HL-60 (cell line): ENCODE measurements around the gene ADAMTS2.
"Not testable (repeated sequence)": the region's sequence is repeated elsewhere in the genome, so short reads cannot be mapped to it uniquely, and the experiment has no call there.

Experiments
- DNase-seq, 2 experiments: peaks; one replicate each; pipeline ENCODE4 v3.0.0-alpha.2; 2010 to 2020; ENCODE audit warnings: low read depth in 1 of 2, low spot score in 1 of 2
- H3K27ac ChIP-seq: fragments of 250-450 bp; sonication (Bioruptor Pico); replicated peaks from 2 replicates; pipeline ENCODE4 v1.5.1; 2020; ENCODE audit warnings: mild to moderate bottlenecking, moderate library complexity
- H3K27me3 ChIP-seq: fragments of 250-450 bp; sonication (Bioruptor Pico); 2 replicates; pipeline ENCODE4 v1.5.1; 2021; ENCODE audit warnings: mild to moderate bottlenecking, moderate library complexity; ENCODE audit not compliant: insufficient read depth, poor library complexity, severe bottlenecking
- H3K4me3 ChIP-seq: replicated peaks from 2 replicates; pipeline ENCODE4 v1.5.1; 2011; ENCODE audit warnings: mild to moderate bottlenecking, control low read depth, low read length; ENCODE audit not compliant: insufficient read depth
- GABPA ChIP-seq: IDR thresholded peaks from 2 replicates; pipeline ENCODE4 v1.6.1; 2012; ENCODE audit warnings: low read depth
- POLR2AphosphoS5 ChIP-seq: IDR thresholded peaks from 2 replicates; pipeline ENCODE4 v1.6.1; 2012; ENCODE audit warnings: low read depth
- REST ChIP-seq: IDR thresholded peaks from 2 replicates; pipeline ENCODE4 v1.6.1; 2012; ENCODE audit warnings: low read depth; ENCODE audit not compliant: insufficient replicate concordance
- SPI1 ChIP-seq: IDR thresholded peaks from 2 replicates; pipeline ENCODE4 v1.6.1; 2012; ENCODE audit warnings: low read depth, mild to moderate bottlenecking, borderline replicate concordance
- TF ChIP-seq, protein P1 (sequence below): IDR thresholded peaks from one replicate; pipeline ENCODE4 v1.5.1; 2011; ENCODE audit warnings: low read length, control low read depth, inconsistent platforms; ENCODE audit not compliant: insufficient read depth

The ADAMTS2 gene

DNA sequence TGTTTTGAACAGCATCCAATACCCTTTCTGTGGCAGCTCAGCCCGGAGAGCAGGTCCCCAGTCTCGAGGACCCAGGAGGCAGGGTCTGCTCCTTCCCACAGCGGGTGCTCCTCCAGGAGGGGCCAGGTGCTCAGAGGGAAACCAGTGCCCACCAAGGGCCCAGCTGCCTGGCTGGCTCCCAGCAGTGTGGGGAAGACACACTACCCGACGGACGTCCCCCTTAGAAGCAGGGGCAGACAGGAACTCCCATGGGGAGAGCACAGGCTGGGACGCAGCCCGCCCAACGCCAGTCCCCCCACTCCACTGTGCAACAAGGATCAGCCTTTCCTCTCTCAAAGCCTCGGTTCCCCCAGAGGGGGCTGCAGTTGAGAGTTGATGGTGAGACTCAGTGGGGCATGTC, 57.6 kb downstream of the ADAMTS2 start:
- no peak for DNase-seq
- Histone ChIP-seq H3K27me3 (no peaks in the 10 kb centered on the region), H3K27ac (no peak overlapping the region), H3K4me3 (no peak overlapping the region)
- no peak for TF ChIP-seq POLR2AphosphoS5
- no peak for TF ChIP-seq SPI1
- TF ChIP-seq, protein P1, sequence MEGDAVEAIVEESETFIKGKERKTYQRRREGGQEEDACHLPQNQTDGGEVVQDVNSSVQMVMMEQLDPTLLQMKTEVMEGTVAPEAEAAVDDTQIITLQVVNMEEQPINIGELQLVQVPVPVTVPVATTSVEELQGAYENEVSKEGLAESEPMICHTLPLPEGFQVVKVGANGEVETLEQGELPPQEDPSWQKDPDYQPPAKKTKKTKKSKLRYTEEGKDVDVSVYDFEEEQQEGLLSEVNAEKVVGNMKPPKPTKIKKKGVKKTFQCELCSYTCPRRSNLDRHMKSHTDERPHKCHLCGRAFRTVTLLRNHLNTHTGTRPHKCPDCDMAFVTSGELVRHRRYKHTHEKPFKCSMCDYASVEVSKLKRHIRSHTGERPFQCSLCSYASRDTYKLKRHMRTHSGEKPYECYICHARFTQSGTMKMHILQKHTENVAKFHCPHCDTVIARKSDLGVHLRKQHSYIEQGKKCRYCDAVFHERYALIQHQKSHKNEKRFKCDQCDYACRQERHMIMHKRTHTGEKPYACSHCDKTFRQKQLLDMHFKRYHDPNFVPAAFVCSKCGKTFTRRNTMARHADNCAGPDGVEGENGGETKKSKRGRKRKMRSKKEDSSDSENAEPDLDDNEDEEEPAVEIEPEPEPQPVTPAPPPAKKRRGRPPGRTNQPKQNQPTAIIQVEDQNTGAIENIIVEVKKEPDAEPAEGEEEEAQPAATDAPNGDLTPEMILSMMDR, result no peak
- no peak for TF ChIP-seq GABPA
- no peak for TF ChIP-seq REST

DNA sequence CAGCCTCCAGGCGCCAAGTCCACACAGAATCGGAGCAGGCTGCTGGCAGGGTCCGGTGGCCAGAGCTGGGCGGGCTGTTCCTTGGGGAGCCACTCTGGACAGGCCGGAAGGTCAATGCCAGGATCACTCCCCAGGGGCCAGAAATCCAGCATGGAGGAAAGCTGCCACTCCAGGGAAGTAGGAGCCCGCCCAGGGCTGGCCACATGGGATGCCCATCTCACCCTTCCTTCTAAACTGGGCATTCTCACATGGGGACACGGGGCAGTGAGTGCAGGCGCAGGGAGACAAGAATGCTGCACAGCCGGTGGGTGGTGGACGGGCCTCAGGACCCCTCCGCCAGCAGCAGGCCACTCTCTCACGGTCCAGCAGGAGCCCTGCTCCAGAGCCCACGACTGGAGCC, 58.2 kb downstream of the ADAMTS2 start:
- H3K4me3 ChIP-seq, result no peak overlapping the region
- H3K27me3 ChIP-seq, result no peaks in the 10 kb centered on the region
- H3K27ac ChIP-seq, result no peak overlapping the region
- no peak for TF ChIP-seq REST
- DNase-seq, result no peak

- H3K27me3 ChIP-seq, DNase-seq, H3K27ac ChIP-seq, H3K4me3 ChIP-seq: not testable (repeated sequence)
Measured at GRCh38 chr5:179285776-179286162, 59.5 kb downstream of the ADAMTS2 start.

DNA sequence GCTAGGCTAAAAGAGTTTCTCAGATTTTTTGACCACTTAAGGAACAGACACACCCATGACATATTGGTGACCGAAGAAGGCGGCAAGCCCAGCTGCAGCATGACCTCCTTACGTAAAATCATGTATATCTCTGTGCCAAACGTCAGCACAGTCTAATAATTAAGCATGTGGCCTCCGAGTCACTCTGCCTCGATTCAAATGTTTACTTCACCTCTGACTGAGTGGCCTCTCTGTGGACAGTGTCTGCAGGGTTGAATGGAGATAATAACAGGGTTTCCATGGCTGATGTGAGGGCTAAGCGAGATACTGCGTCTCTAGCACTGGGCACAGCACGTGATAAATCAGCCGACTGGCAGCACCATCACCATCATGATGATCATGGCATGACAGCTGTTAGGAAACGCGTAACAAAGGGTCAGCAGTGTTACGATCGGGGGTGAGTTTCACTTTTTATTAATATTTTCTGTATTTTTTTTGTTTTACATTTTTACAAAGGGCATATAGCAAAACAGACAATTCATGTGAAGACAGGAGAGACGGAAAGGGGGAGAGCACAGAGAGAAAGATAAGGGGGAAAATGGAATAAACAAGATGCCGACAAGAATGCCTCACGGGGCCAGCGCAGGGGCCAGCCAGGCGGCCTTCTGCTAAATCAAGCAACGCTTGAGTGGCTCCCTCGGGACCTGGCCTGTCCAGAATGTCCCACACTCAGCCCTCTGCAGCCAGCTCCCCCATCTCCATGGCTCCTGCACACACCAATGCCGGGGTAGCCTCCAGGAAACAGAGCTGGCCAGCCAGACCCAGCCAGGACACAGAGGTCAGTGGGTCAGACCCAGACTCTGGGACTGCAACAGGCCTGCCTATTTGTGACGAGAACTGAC, 60.3 kb downstream of the ADAMTS2 start:
- no peak overlapping the region for H3K4me3 ChIP-seq
- DNase-seq, result no peak
- H3K27me3 ChIP-seq, result no peaks in the 10 kb centered on the region
- no peak for TF ChIP-seq SPI1
- no peak overlapping the region for H3K27ac ChIP-seq

DNA sequence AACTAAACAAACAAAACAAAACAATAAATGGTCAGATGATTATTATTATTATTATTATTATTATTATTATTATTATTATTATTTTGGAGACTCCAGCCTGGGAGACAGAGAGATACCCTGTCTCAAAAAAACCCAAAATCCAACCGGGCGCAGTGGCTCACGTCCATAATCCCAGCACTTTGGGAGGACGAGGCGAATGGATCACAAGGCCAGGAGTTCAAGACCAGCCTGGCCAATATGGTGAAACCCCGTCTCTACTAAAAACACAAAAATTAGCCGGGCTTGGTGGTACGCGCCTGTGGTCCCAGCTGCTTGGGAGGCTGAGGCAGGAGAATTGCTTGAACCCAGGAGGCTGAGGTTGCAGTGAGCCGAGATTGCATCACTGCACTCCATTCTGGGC, 61.4 kb downstream of the ADAMTS2 start:
- not testable (repeated sequence) for H3K4me3 ChIP-seq, H3K27ac ChIP-seq, DNase-seq, H3K27me3 ChIP-seq

GRCh38 chr5:179281694-179282093, 63.6 kb downstream of the ADAMTS2 start:
- H3K4me3 ChIP-seq, result no peak overlapping the region
- DNase-seq, result no peak
- H3K27me3 ChIP-seq, result no peaks in the 10 kb centered on the region
- no peak overlapping the region for H3K27ac ChIP-seq
- no peak for TF ChIP-seq POLR2AphosphoS5
- TF ChIP-seq, protein P1, result no peak
